HG03457 (cell line): ENCODE results near the gene EEFSEC.

Source experiments
- ATAC-seq: cut with Tn5 transposase; IDR thresholded peaks from one replicate; pipeline ENCODE4 v1.9.1; 2021; ENCODE audit warnings: moderate number of reproducible peaks; ENCODE audit not compliant: unreplicated experiment

Gene EEFSEC

GRCh38 chr3:128180436-128180835, 27.2 kb downstream of the EEFSEC start:
- ATAC-seq, result no peak

DNA sequence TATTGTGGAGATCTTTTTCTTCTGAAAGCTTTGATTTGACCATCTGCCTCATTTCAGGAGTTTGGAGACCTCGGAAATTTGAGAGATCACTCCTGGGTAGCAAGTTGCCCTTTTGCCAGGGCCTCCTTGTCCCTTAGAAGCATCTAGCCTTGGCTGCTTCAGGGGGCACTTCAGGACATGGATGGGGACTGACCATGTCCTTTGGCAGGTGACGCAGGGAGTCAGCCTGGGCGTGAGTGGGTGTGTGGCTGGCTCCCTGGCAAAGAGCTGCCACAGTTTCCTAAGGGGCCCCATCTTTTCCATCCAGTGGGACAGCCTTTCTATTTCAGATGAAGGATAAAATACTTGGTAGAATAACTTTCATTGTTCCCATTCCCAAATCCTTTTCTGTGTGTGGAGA, 27.6 kb downstream of the EEFSEC start:
- ATAC-seq, result no peak

DNA sequence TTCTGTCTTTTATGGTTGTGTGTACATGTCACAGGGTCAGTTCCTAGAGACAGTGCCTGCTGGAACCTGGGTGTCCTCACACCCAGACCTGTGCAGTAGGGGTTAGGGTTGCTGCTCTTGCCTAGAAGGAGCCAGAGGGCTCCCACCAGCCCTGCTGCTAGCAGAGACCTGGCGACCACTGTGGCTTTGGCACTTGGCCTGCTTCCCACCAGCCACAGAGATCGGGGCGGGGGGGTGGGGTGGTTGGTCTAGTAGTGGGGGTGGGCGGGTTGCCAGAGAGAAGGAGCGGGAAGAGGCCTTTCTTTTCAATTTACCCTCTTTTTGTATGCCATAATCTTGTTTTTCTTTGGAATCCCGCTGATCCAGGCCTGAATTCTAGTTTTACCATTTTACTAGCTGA, 29.4 kb downstream of the EEFSEC start:
- no peak for ATAC-seq

DNA sequence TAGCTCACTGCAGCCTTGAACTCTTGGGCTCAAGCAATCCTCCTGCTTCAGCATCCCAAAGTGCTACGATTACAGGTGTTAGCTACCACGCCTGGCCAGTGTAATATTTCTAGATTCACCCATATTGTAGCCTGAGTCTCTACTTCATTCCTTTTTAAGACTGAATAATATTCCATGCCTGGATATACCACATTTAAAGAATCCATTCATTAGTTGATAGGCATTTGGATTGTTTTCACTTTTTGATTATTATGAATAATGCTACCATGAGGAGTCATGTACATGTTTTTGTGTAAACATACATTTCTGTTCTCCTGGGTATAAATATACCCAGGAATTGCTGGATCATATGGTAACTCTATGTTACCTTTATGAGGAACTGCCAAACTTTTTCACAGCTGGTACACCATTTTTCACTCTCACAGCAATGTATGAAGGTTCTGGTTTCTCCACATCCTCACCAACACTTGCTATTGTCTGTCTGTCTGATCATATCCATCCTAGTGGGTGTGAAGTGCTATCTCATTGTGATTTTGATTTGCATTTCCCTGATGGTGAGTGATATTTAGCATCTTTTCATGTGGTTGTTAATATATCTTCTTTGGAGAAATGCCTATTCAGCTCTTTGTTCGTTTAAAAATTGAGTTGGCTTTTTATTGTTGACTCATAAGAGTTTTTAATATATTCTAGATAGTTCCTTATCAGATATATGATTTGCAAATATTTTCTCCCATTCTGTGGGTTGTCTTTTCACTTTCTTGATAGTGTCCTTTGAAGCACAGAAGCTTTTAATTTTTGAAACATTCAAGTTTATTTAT, 32.6 kb downstream of the EEFSEC start:
- ATAC-seq, result no peak

GRCh38 chr3:128187495-128187894, 34.2 kb downstream of the EEFSEC start:
- ATAC-seq, result no peak

DNA sequence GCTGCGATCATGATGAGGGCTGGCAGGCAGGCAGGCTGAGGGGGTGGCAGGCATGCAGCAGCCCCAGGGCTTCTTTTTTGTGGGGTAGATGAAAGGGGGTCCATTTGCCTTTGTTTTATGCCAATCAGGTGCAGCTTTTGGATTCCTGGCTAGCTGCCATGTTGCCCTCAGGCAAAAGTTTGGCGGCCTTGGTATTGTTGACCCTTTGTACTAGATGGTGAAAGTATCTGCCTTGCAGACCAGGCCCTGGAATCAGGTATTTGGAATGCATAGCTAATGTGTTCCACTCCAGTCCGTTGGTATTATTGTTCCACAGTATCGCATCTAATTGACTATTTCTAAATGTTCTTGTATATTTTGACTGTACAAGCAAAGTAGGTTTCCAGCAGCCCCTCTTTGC, 35.0 kb downstream of the EEFSEC start:
- ATAC-seq, result no peak

DNA sequence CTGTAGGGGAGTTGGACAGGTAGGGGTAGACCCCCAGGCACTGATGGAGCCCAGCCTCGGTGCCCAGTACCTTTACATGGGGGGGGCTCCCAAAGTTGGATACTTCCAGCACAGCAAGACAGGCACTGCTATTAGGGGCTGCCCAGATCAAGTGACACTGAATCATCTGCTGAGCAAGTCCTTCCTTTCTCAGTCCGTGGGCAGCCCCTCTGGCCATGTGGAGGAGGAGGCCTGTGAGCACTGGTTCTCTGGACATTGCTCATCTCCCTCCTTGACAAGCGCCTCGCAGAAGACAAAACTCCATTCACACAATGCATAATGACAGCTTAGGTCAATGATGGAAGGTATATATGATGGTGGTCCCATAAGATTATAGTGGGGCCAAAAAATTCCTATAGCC, 35.7 kb downstream of the EEFSEC start:
- no peak for ATAC-seq

DNA sequence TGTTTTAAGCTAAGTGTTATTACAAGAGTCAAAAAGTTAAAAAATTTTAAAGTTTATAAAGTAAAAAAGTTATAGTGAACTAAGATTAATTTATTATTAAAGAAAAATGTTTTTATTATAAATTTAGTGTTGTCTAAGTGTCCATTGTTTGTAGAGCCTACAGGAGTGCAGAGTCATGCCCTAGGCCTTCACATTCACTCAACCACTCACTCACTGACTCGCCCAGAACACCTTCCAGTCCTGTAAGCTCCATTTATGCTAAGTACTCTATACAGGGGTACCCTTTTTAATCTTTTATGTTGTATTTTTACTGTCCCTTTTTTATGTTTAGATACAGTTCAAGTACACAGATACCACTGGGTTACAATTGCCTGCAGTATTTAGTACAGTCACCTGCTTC, 37.2 kb downstream of the EEFSEC start:
- no peak for ATAC-seq

- no peak for ATAC-seq
Measured at GRCh38 chr3:128192131-128192530, 38.9 kb downstream of the EEFSEC start.

GRCh38 chr3:128193168-128193567, 39.9 kb downstream of the EEFSEC start:
- no peak for ATAC-seq

- ATAC-seq, result no peak
Measured at GRCh38 chr3:128194843-128195242, 41.6 kb downstream of the EEFSEC start.

GRCh38 chr3:128195369-128195768, 42.1 kb downstream of the EEFSEC start:
- ATAC-seq, result no peak

DNA sequence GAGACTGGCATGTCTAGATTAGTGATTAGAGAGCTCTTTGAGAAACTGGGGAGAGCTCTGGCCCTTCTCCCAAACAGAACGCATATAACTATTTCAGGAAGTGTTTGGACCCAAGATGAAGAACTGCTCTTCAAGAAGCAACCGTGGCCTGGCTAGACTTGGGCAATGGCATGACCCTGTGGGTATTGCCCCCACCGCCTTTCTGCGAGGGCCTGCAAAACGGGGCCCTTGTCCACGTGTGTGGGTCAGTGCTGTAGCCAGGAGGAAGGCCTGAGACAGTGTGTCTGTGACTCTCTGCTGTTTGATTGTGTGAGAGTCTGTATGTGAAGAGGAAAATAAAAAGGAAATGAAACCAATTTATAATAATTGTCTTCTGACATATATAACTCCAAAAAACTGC, 42.5 kb downstream of the EEFSEC start:
- ATAC-seq, result no peak

- ATAC-seq, result no peak
Measured at GRCh38 chr3:128196647-128197046, 43.4 kb downstream of the EEFSEC start.

- ATAC-seq, result no peak
Measured at GRCh38 chr3:128197855-128198254, 44.6 kb downstream of the EEFSEC start.

- ATAC-seq, result no peak
Measured at GRCh38 chr3:128198313-128198712, 45.0 kb downstream of the EEFSEC start.

DNA sequence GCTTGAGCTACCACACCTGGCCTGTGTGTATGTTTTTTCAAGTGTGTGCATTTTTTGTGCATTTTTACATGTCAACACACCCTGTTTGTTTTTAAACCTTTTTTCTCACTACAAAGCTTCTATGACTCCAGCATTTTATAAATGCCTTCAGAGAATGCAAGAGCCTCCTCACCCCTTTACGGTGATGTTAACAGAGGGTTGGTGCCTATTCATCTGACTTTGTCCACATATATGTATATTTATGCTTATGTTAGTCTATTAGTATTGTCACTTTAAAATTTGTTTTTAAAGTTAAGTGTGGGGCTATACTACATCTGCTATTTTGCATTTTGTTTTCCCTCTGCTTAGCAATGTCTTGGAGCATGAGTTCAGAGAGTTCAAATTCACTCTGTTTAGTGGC, 45.8 kb downstream of the EEFSEC start:
- no peak for ATAC-seq

GRCh38 chr3:128201158-128201755, 48.0 kb downstream of the EEFSEC start:
- ATAC-seq, result no peak

- ATAC-seq, result no peak
Measured at GRCh38 chr3:128203169-128203568, 49.9 kb downstream of the EEFSEC start.

DNA sequence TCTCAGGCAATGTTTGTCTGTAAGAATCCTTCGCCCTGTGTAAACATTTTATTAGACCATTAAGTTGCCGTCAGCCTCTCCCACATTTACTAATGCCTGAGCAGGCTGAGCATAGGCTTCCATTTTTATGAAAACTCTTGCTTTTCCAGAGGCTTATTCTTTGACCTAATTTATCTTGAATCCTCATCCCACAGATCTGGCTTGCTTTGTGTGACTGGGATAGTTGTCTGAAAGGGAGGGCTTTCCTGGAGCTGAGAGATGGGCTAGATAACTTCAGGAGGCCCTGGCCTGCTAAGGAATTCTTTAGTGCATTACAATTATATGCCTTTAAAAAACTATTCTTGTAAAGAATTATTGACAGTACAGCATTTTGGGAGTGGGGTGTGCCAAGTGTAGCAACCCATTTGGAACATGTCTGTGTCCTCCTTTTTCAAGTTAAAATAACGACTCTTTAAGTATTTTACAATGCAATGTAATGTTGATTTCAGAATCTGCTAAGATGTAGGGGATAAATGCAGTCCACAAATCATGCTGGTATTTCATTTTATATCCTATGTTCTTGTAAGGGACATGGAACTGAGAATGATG, 52.4 kb downstream of the EEFSEC start:
- no peak for ATAC-seq

GRCh38 chr3:128207951-128208350, 54.7 kb downstream of the EEFSEC start:
- no peak for ATAC-seq

DNA sequence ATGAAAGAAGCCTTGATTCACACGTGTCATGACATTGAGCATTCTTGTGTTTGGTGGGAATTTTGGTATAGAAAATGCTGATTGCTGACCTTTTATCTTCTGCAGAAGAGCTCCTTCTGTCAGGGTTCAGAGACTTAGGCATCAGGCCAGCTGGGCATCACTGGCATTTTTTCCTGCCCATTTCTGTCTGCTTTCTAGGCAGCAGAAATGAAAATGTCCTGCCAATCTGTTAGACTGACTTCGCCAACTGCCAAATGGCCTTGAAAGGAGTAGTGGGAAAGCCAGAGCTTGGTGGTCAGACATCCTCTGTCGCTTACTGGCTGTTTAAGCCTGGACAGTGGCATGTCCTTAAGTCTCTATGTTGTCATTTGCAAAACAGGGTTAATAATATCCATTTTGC, 57.4 kb downstream of the EEFSEC start:
- ATAC-seq, result no peak
